GM18868 (cell line): ENCODE results near the gene ENDOG.
"Not testable (repeated sequence)": the region's sequence is repeated elsewhere in the genome, so short reads cannot be mapped to it uniquely, and the experiment has no call there.

Source experiments
- ATAC-seq: cut with Tn5 transposase; IDR thresholded peaks from one replicate; pipeline ENCODE4 v1.9.1; 2021; ENCODE audit warnings: mild to moderate bottlenecking, moderate library complexity; ENCODE audit not compliant: unreplicated experiment

The ENDOG gene

DNA sequence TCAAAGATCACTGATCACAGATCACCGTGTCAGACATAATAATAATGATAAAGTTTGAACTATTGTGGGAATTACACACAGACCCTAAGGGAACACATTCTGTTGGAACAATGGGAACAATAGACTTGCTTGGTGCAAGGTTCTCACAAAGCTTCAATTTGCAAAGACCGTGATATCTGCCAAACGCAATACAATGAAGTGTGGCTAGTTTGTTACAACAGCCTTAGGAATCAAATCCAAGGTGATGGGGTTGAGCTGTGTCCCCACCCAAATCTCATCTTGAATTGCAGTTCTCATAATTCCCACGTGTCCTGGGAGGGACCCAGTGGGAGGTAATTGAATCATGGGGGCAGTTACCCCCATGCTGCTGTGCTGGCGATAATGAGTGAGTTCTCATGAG lies 42.6 kb downstream of the ENDOG start:
- no peak for ATAC-seq

GRCh38 chr9:128861501-128861900 lies 43.2 kb downstream of the ENDOG start:
- ATAC-seq = no peak

GRCh38 chr9:128862401-128862851 lies 44.1 kb downstream of the ENDOG start:
- ATAC-seq = no peak

GRCh38 chr9:128863647-128864046 lies 45.3 kb downstream of the ENDOG start:
- ATAC-seq = no peak

DNA sequence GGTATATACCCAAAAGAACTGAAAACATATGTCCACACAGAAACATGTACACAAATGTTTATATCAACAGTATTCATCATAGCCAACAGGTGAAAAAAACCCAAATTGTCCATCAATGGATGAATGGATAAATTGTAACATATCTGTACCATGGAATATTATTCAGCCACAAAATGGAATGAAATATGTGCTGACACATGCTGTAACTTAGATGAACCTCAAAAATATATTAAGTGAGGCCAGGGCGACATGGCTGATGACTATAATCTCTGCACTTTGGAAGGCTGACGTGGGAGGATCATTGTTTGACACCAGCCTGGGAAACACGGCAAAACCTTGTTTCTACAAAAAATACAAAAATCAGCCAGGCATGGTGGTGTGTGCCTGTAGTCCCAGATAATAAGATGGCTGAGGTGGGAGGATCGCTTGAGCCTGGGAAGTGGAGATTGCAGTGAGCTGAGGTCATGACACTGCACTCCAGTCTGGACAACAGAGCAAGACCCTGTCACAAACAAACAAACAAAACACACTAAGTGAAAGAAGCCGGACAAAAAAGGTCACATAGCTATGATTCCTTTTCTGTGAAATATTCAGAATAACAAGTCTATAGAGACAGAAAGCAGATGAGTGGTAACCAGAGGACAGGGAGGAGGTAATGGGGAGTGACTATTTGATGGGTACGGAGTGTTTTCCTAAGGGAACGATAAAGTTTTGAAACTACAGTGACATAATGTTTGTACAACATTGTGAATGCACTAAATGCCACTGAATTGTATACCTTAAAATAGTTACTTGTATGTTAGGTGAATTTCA lies 52.0 kb downstream of the ENDOG start:
- ATAC-seq = no peak

DNA sequence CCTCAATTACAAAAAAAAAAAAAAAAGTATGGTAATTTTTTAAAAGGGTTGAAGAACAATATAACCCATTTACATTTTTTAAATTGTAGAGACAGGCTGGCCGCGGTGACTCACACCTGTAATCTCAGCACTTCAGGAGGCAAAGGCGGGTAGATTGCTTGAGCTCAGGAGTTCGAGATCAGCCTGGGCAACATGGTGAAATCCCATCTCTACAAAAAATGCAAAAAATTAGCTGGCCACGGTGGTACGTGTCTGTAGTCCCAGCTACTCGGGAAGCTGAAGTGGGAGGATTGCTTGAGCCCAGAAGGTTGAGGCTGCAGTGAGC lies 52.6 kb downstream of the ENDOG start:
- ATAC-seq = not testable (repeated sequence)
